ENCODE results near the gene GNAZ. TPM values are rescaled to one million over a fixed set of nuclear protein-coding genes. Genes with fewer than 3 reads are reported as not detected.

The GNAZ gene
- total and polyA plus RNA-seq, 12 donors: 1.3 to 4.2 (median 2.3) TPM

DNA sequence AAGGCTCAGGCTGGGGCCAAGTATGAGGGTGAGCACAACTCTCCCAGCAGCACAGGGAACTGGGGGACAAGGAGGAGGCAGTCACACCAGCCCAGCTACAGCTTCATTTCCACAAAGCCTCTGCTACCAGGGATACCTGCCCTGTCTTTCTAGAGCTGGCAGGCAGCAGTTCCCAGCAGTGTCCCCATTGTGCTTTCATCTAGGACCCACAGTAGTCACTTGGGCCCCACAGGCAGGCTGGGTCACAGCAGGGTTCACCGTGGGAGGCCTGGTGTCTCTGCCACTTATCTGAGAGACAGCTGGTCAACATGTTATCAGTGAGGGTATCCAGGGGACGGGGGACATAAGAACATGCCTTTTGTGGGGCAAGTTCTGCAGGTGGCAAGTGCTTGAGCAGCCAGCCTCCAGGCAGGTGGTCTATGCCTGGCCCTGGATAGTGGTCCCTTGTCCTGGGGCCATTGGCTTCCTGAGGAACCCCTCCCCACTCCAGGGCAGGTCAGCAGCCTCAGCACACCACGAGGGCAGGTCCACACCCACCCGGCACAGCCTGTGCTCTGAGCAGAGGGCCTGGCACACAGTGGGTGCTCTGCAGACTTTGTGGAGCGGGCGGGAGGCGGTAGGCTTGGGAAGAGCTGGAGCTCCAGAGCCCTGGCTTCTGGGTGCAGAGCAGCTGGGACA lies 29.9 kb downstream of the GNAZ start:
- Histone ChIP-seq H3K27ac (no peak overlapping the region), H3K9me3 (no peaks in the 10 kb centered on the region), H3K27me3 (no peaks in the 10 kb centered on the region), H3K4me3 (no peak overlapping the region), H3K36me3 (no peaks in the 10 kb centered on the region), H3K4me1 (peaks cover 9 to 42% (median 25%) of the 10 kb centered on the region in 9 donors)
- intact Hi-C loops (cut with DNase I): no loop called here
- WGBS, 2 donors: 81 to 82% methylated on average over 7 of the region's 7 CpGs
- TF ChIP-seq, protein P1, sequence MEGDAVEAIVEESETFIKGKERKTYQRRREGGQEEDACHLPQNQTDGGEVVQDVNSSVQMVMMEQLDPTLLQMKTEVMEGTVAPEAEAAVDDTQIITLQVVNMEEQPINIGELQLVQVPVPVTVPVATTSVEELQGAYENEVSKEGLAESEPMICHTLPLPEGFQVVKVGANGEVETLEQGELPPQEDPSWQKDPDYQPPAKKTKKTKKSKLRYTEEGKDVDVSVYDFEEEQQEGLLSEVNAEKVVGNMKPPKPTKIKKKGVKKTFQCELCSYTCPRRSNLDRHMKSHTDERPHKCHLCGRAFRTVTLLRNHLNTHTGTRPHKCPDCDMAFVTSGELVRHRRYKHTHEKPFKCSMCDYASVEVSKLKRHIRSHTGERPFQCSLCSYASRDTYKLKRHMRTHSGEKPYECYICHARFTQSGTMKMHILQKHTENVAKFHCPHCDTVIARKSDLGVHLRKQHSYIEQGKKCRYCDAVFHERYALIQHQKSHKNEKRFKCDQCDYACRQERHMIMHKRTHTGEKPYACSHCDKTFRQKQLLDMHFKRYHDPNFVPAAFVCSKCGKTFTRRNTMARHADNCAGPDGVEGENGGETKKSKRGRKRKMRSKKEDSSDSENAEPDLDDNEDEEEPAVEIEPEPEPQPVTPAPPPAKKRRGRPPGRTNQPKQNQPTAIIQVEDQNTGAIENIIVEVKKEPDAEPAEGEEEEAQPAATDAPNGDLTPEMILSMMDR (IDR thresholded peaks at IDR 0.05): no peak
- ATAC-seq (no peak), DNase-seq (no peak)

GRCh38 chr22:23101524-23101923 lies 31.2 kb downstream of the GNAZ start:
- H3K36me3 ChIP-seq: no peaks in the 10 kb centered on the region
- no peak for ATAC-seq
- no peaks in the 10 kb centered on the region for H3K9me3 ChIP-seq
- DNase-seq: no peak
- H3K27me3 ChIP-seq: no peaks in the 10 kb centered on the region
- intact Hi-C loops (cut with DNase I): no loop called here
- TF ChIP-seq, protein P1 (IDR thresholded peaks at IDR 0.05): no peak
- 94 to 95% methylated on average over 3 of the region's 3 CpGs for WGBS, 2 donors
- no peak overlapping the region for H3K27ac ChIP-seq
- H3K4me3 ChIP-seq: no peak overlapping the region
- peaks cover 9 to 45% (median 25%) of the 10 kb centered on the region in 9 donors for H3K4me1 ChIP-seq

GRCh38 chr22:23102002-23102655 lies 31.8 kb downstream of the GNAZ start:
- Histone ChIP-seq H3K36me3 (no peaks in the 10 kb centered on the region), H3K9me3 (no peaks in the 10 kb centered on the region), H3K4me1 (peaks cover 9 to 50% (median 32%) of the 10 kb centered on the region in 9 donors), H3K27ac (no peak overlapping the region), H3K4me3 (no peak overlapping the region), H3K27me3 (no peaks in the 10 kb centered on the region)
- 90% methylated on average over 10 of the region's 10 CpGs for WGBS, 2 donors
- TF ChIP-seq, protein P1 (IDR thresholded peaks at IDR 0.05): no peak
- no peak for DNase-seq
- intact Hi-C loops (cut with DNase I): no loop called here
- no peak for ATAC-seq

DNA sequence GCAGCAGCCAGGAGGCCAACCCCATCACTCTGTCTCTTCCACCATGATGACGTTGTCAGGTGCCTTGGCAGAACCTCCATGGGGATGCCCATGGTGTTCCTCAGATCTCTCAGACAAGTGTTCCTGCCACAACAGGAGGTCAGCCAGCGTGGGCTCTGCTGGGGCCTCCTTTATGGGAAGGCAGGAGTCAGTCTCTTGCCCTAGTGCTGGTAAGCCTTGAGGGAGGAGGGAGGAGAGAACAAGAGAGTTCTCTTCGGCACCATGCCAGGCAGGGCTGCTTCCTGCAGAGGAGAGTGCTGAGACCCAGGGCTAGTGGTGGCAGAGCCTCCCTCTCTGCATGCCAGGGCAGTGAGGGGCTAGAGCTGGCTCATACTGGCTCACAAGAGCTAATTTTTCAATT lies 32.5 kb downstream of the GNAZ start:
- Histone ChIP-seq H3K27ac (no peak overlapping the region), H3K9me3 (no peaks in the 10 kb centered on the region), H3K4me3 (no peak overlapping the region), H3K27me3 (no peaks in the 10 kb centered on the region), H3K4me1 (peaks cover 9 to 54% (median 33%) of the 10 kb centered on the region in 9 donors), H3K36me3 (no peaks in the 10 kb centered on the region)
- WGBS, 2 donors: 87 to 91% methylated on average over 3 of the region's 3 CpGs
- TF ChIP-seq, protein P1 (IDR thresholded peaks at IDR 0.05): no peak
- ATAC-seq: no peak
- no peak for DNase-seq
- intact Hi-C loops (cut with DNase I): no loop called here
